ENCODE measurements around the gene MACC1.

DNA sequence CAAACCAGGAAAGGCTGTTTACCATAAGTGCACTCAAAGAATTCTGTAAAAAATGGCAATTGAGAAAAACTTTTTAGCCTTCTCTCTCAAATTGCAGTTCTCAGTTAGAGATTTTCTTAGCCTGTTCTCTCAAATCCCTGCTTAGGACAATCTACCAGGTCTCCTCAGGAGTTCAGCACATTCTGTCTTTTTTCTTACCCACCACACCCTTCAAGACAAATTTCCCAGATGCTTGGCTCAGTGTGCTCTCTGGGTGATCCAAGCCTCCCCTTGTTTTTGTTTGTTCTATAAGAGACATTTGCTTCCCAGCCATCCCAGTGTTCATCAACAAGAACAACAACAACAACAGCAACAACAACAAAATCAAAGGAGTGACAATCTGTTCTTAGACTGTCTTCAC is 87.3 kb downstream of the MACC1 start:
- TF ChIP-seq CTCF (IDR thresholded peaks at IDR 0.05) (no peak), POLR2A (IDR thresholded peaks at IDR 0.05) (no peak)
